K562 (cell line): Measurements from ENCODE around the gene RACK1. TPM values are rescaled to one million over a fixed set of nuclear protein-coding genes. Genes with fewer than 3 reads are reported as not detected.

Source experiments
- ATF7 ChIP-seq: fragments of 450-650 bp; IDR thresholded peaks from 2 replicates; pipeline ENCODE4 v1.7.1; 2014; ENCODE audit warnings: mild to moderate bottlenecking, moderate library complexity
- CBFA2T2 ChIP-seq: fragments of 450-650 bp; conservative IDR thresholded peaks from 2 replicates; pipeline ENCODE4 v1.6.1; 2017; ENCODE audit warnings: mild to moderate bottlenecking
- CCNT2 ChIP-seq: IDR thresholded peaks from 2 replicates; pipeline ENCODE4 v1.6.1; 2011; ENCODE audit warnings: borderline replicate concordance, low read depth, mild to moderate bottlenecking, moderate library complexity, mixed read lengths, low read length; ENCODE audit not compliant: insufficient read length; ENCODE audit errors: extremely low read depth
- CXXC5 ChIP-seq: fragments of 250-450 bp; sonication (Bioruptor Pico); IDR thresholded peaks from 2 replicates; pipeline ENCODE4 v1.8.0; 2022; ENCODE audit warnings: inconsistent platforms, mild to moderate bottlenecking, moderate library complexity
- EHMT2 ChIP-seq: fragments of 450-650 bp; IDR thresholded peaks from 2 replicates; pipeline ENCODE4 v1.6.1; 2018; ENCODE audit warnings: antibody characterized with exemption
- FOXP1 ChIP-seq: sonication (generic); formaldehyde crosslinking; IDR thresholded peaks from 2 replicates; pipeline ENCODE4 v1.8.0; 2022; ENCODE audit warnings: mild to moderate bottlenecking, missing genetic modification reagents
- FUS ChIP-seq: fragments of 200-400 bp; formaldehyde crosslinking; optimal IDR thresholded peaks from 2 replicates; pipeline ENCODE3; 2017; ENCODE audit warnings: low read depth, low read length
- GTF2F1 ChIP-seq: IDR thresholded peaks from 2 replicates; pipeline ENCODE4 v1.6.1; 2011; ENCODE audit warnings: low read depth, low read length, improper control_type of control experiment
- HDAC1 ChIP-seq, 2 experiments: fragments of 450-650 bp; IDR thresholded peaks; 2 replicates each; pipeline ENCODE4 v1.6.1; 2016 to 2017; ENCODE audit warnings: inconsistent platforms in 1 of 2, mild to moderate bottlenecking in 1 of 2, moderate library complexity in 1 of 2
- HNRNPL ChIP-seq: fragments of 200-400 bp; formaldehyde crosslinking; IDR thresholded peaks from 2 replicates; pipeline ENCODE4 v1.6.1; 2017; ENCODE audit warnings: low read depth, mild to moderate bottlenecking, low read length
- KDM1A ChIP-seq, 2 experiments: fragments of 450-650 bp; IDR thresholded peaks; 2 replicates each; pipeline ENCODE4 v1.6.1; 2016; ENCODE audit warnings: mild to moderate bottlenecking in 2 of 2
- KDM2B ChIP-seq: fragments of 250-450 bp; sonication (Bioruptor Pico); IDR thresholded peaks from 2 replicates; pipeline ENCODE4 v1.8.0; 2021; ENCODE audit warnings: mild to moderate bottlenecking, moderate library complexity
- KDM5B ChIP-seq: fragments of 200-600 bp; sonication (generic); IDR thresholded peaks from 2 replicates; pipeline ENCODE4 v1.6.1; 2012; ENCODE audit warnings: low read depth, mild to moderate bottlenecking, moderate library complexity, low read length, control low read depth, inconsistent platforms; ENCODE audit not compliant: insufficient replicate concordance
- KLF16 ChIP-seq: IDR thresholded peaks from 2 replicates; pipeline ENCODE4 v1.6.1; 2016; ENCODE audit warnings: antibody characterized with exemption
- L3MBTL2 ChIP-seq: fragments of 450-650 bp; IDR thresholded peaks from 2 replicates; pipeline ENCODE4 v1.6.1; 2016; ENCODE audit warnings: mild to moderate bottlenecking, moderate library complexity
- MCM5 ChIP-seq: fragments of 450-650 bp; IDR thresholded peaks from 2 replicates; pipeline ENCODE4 v1.6.1; 2016; ENCODE audit warnings: low read depth
- PHF8 ChIP-seq: fragments of 200-600 bp; sonication (generic); IDR thresholded peaks from 2 replicates; pipeline ENCODE4 v1.6.1; 2012; ENCODE audit warnings: mixed run types, mild to moderate bottlenecking, inconsistent platforms, low read length, moderate library complexity, borderline replicate concordance
- POLR2A ChIP-seq: fragments of 450-650 bp; conservative IDR thresholded peaks from 2 replicates; pipeline ENCODE4 v1.6.1; 2016
- RBFOX2 ChIP-seq: fragments of 200-400 bp; formaldehyde crosslinking; IDR thresholded peaks from 2 replicates; pipeline ENCODE4 v1.6.1; 2017; ENCODE audit warnings: low read depth, mild to moderate bottlenecking, low read length, moderate library complexity
- RFX7 ChIP-seq: fragments of 250-450 bp; sonication (Bioruptor Pico); IDR thresholded peaks from 2 replicates; pipeline ENCODE4 v1.5.1; 2021; ENCODE audit warnings: mild to moderate bottlenecking
- SMARCC2 ChIP-seq: fragments of 450-650 bp; IDR thresholded peaks from 2 replicates; pipeline ENCODE4 v1.6.1; 2017; ENCODE audit warnings: antibody characterized with exemption, moderate library complexity, mild to moderate bottlenecking, low read depth
- SRSF7 ChIP-seq: fragments of 200-400 bp; formaldehyde crosslinking; optimal IDR thresholded peaks from 2 replicates; pipeline ENCODE3; 2017; ENCODE audit warnings: mild to moderate bottlenecking, low read depth, low read length
- TAF1 ChIP-seq: IDR thresholded peaks from 2 replicates; pipeline ENCODE4 v1.6.1; 2011; ENCODE audit warnings: mild to moderate bottlenecking, low read length, moderate library complexity; ENCODE audit not compliant: insufficient read depth, control insufficient read depth, severe bottlenecking; ENCODE audit errors: extremely low read depth
- ZBTB8A ChIP-seq: fragments of 450-650 bp; IDR thresholded peaks from 2 replicates; pipeline ENCODE4 v1.6.1; 2018; ENCODE audit warnings: mild to moderate bottlenecking, moderate library complexity; ENCODE audit not compliant: partially characterized antibody
- ZNF121 ChIP-seq: sonication (generic); formaldehyde crosslinking; conservative IDR thresholded peaks from 2 replicates; pipeline ENCODE4 v1.8.0; 2022; ENCODE audit warnings: missing genetic modification reagents
- polyA plus RNA-seq, 8 experiments: library from polyadenylated mRNA; depleted of rRNA in 4 of 8; stranded (reverse) in 5 of 8; unstranded in 3 of 8; fragments of >200 nt; fragmentation: Nextera tagmentation in 2 of 8; fragmentation: Illumina TruSeq in 1 of 8; extraction: Ambion mirVana in 2 of 8; extraction: Trizol in 1 of 8; gene quantifications; 2 replicates each; pipeline versions ENCODE4 v1.2.1 to v1.2.3, GENCODE V29; 2011 to 2014; ENCODE audit warnings: inconsistent platforms in 1 of 8, missing spikeins in 1 of 8
- total RNA-seq, 7 experiments: library from RNA; depleted of rRNA in 6 of 7; stranded (reverse); fragments of >200 nt in 6 of 7; fragmentation: Illumina TruSeq in 2 of 7; extraction: Trizol in 2 of 7; gene quantifications; 2 replicates each; pipeline versions ENCODE4 v1.2.1 to v1.2.3, GENCODE V29; 2011 to 2021; ENCODE audit warnings: low replicate concordance in 1 of 7
- TF ChIP-seq, protein P1 (sequence below), 2 experiments: fragments of 250-450 bp in 1 of 2; fragments of 450-650 bp in 1 of 2; sonication (Bioruptor Pico) in 1 of 2; IDR thresholded peaks; 2 replicates each; pipeline versions ENCODE4 v1.6.1 to v1.8.0; 2016 to 2021; ENCODE audit warnings: mild to moderate bottlenecking in 2 of 2, moderate library complexity in 2 of 2, missing compliant biosample characterization in 1 of 2, missing genetic modification characterization in 1 of 2
- TF ChIP-seq, protein P2 (sequence below), 2 experiments: IDR thresholded peaks; 2 replicates each; pipeline ENCODE4 v1.6.1; 2012; ENCODE audit warnings: improper control_type of control experiment in 2 of 2, low read depth in 2 of 2, low read length in 2 of 2, borderline replicate concordance in 1 of 2

The RACK1 gene
- total and polyA plus RNA-seq, 9 of the 15 experiments (the other 6 are each of a cell fraction or from before 2014, with no cell fraction given) = 2,303 to 5,311 (median 3,833) TPM

DNA sequence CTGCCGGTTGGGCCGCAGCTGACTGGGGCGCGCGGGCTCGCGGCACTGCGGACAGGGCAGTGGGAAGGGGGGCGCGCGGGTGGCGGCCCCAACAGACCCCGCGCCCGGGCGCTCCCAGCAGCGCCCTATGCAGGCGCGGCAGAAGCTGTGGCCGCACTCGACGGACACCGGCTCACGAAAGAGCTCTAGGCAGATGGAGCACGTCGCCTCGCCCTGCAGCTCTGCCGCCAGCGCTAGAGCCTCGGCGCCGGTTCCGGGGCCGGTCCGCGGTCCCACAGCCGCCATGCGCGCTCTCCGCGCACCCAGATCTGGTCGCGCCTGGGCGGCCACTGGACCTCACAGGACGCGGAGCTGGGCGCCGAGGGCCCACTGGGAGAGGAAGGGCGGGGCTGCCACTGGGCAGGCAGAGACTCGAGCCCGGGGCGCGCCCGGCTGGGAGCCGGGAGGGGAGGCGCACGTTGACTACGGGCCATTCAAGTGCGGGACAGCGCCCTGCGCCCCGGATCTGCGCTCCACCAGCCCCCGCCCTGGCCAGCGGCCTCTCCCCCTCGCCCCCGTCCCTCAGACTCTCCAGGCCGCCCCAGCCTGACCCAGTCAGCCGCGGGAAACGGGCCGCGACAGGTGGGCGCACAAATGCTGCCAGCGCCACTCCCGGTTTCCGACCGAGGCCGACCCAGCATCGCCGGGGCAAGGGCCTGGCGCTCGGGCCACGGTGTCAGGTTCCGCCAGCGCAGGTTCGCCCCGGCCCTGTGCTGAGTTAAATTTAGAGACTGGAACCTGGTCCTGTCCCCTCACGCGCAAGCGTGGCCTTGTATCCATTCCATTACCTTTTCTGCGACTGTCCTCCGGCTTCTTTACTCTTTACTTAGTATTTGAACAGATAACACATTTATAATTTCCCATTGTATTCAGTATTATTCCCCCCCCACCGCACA lies 38.6 kb downstream of the RACK1 start, which contains the start of gene TRIM7 (continued):
- TF ChIP-seq GTF2F1 (no peak), POLR2A (0 out of 2 replicates have a peak, but pooled peaks have one; percentile 39), EHMT2 (no peak), ATF7 (0 out of 2 replicates have a peak, but pooled peaks have one; percentile 12), HNRNPL (0 out of 2 replicates have a peak, but pooled peaks have one; percentile 43), KDM1A (IDR thresholded peaks at IDR 0.05) (no peak), CXXC5 (CRISPR knock-in tag) (peak; percentile 46), CCNT2 (peak; percentile 5), ZNF121 (CRISPR knock-in tag) (no peak), MCM5 (no peak), L3MBTL2 (peak; percentile 80), KLF16 (no peak), HDAC1 (IDR thresholded peaks at IDR 0.05) (peak in 1 of 2 experiments; percentile 38; a peak in 1 of 4 replicates), KDM5B (peak; percentile 67), FOXP1 (CRISPR knock-in tag) (peak; percentile 39; the same call in 1 of the 2 replicates), RBFOX2 (peak; percentile 42), TAF1 (peak; percentile 13), RFX7 (CRISPR knock-in tag) (no peak), SRSF7 (no peak), PHF8 (peak; percentile 46; the same call in 1 of the 2 replicates), ZBTB8A (no peak), KDM2B (CRISPR knock-in tag) (peak; percentile 87), SMARCC2 (no peak), FUS (peak; percentile 23), CBFA2T2 (no peak)
- TF ChIP-seq, protein P1, sequence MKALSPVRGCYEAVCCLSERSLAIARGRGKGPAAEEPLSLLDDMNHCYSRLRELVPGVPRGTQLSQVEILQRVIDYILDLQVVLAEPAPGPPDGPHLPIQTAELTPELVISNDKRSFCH (CRISPR knock-in tag; IDR thresholded peaks at IDR 0.05) = no peak
- TF ChIP-seq, protein P1 (tag; IDR thresholded peaks at IDR 0.05) = peak; percentile 73; the same call in 1 of the 2 replicates
- TF ChIP-seq, protein P2, sequence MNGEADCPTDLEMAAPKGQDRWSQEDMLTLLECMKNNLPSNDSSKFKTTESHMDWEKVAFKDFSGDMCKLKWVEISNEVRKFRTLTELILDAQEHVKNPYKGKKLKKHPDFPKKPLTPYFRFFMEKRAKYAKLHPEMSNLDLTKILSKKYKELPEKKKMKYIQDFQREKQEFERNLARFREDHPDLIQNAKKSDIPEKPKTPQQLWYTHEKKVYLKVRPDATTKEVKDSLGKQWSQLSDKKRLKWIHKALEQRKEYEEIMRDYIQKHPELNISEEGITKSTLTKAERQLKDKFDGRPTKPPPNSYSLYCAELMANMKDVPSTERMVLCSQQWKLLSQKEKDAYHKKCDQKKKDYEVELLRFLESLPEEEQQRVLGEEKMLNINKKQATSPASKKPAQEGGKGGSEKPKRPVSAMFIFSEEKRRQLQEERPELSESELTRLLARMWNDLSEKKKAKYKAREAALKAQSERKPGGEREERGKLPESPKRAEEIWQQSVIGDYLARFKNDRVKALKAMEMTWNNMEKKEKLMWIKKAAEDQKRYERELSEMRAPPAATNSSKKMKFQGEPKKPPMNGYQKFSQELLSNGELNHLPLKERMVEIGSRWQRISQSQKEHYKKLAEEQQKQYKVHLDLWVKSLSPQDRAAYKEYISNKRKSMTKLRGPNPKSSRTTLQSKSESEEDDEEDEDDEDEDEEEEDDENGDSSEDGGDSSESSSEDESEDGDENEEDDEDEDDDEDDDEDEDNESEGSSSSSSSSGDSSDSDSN (IDR thresholded peaks at IDR 0.05; ENCODE audit: borderline replicate concordance in 1 of 2, low read depth in 2 of 2, low read length in 2 of 2) = peak; percentile 67 to 73; a peak in 2 of 4 replicates
